Measurements from ENCODE around the gene SMAD3. TPM values are rescaled to one million over a fixed set of nuclear protein-coding genes. Genes with fewer than 3 reads are reported as not detected.

The SMAD3 gene
- total and polyA plus RNA-seq, 2 of the 4 experiments (the other 2 are of a cell fraction) = 71.0 to 177 TPM

DNA sequence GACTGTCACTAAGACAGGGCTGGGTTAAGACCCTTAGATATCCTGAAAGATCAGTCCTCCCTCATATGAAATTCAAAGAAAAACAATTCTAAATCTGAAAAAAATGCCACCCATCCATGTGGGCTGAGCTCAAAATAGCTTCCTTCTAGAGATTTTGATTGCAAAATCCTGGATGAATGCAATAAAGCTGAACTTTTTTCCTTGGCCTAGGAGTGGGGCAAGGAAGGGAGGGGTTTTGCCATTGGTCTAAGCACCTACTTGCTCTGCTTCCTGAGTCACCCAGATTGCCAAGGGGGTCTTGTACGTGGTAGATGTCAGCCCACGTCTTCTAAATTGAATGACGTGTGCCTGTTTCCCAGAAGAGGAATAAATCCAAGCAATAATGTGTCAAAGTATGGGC lies 15.3 kb upstream of the SMAD3 start:
- Histone ChIP-seq H3K36me3 (ENCODE audit: control insufficient read depth, insufficient read depth, low read length) (no peaks in the 10 kb centered on the region), H3K27me3 (ENCODE audit: control insufficient read depth, insufficient read depth, low read length) (no peaks in the 10 kb centered on the region), H3K4me2 (ENCODE audit: low read depth, low read length) (peak overlapping the region; percentile 41), H3K56ac (ENCODE audit: extremely low read depth, insufficient read depth, low read length) (peak overlapping the region; percentile 91), H3K14ac (replicated peaks; ENCODE audit: low read depth, low read length) (peak overlapping the region; percentile 98), H4K20me1 (ENCODE audit: insufficient read depth, low read length) (no peaks in the 10 kb centered on the region), H2BK5ac (ENCODE audit: low read depth, low read length, poor library complexity, severe bottlenecking) (peak overlapping the region; percentile 98), H4K5ac (ENCODE audit: low read depth, low read length) (peak overlapping the region; percentile 98), H3K4me1 (ENCODE audit: control insufficient read depth, insufficient read depth, low read length) (peaks cover 34% of the 10 kb centered on the region), H4K8ac (ENCODE audit: low read depth in 2 of 2, low read length in 2 of 2) (peak overlapping the region; percentile 86 to 97), H3K79me1 (ENCODE audit: low read depth in 1 of 2, low read length in 2 of 2) (peaks cover 13 to 34% of the 10 kb centered on the region in 2 experiments), H3K23ac (ENCODE audit: low read depth, low read length) (peak overlapping the region; percentile 97), H2BK15ac (ENCODE audit: low read depth, low read length) (peak overlapping the region; percentile 97; the same call in 2 of the 3 replicates), H3K4ac (ENCODE audit: low read depth, low read length) (peak overlapping the region; percentile 100), H3K18ac (ENCODE audit: low read depth, low read length) (peak overlapping the region; percentile 98), H3K9me1 (ENCODE audit: insufficient read depth, low read length) (peaks cover 27% of the 10 kb centered on the region), H4K91ac (ENCODE audit: insufficient read depth, low read depth, low read length) (peak overlapping the region; percentile 100), H3K9me3 (ENCODE audit: control insufficient read depth, insufficient read depth, low read length) (no peaks in the 10 kb centered on the region), H3K9ac (ENCODE audit: low read depth, low read length) (peak overlapping the region; percentile 36; the same call in 1 of the 2 replicates), H2AFZ (replicated peaks; ENCODE audit: low read length, poor library complexity) (peak overlapping the region; percentile 85), H3K4me3 (ENCODE audit: insufficient read depth, low read depth, low read length) (no peak overlapping the region), H2AK5ac (ENCODE audit: low read depth, low read length) (peak overlapping the region; percentile 99), H2BK120ac (ENCODE audit: low read depth, low read length) (peak overlapping the region; percentile 100), H2AK9ac (replicated peaks; ENCODE audit: low read depth, low read length, poor library complexity) (peak overlapping the region; percentile 29), H3K27ac (ENCODE audit: insufficient read depth, low read length) (peak overlapping the region; percentile 99), H2BK20ac (ENCODE audit: low read depth, low read length) (peak overlapping the region; percentile 99)
- in situ Hi-C loops (cut with MboI; ENCODE audit: low sequenced_read_pairs) (no loop called here), dilution Hi-C loops (cut with HindIII; ENCODE audit: low sequenced_read_pairs, unreplicated experiment) (no loop called here), intact Hi-C loops (cut with micrococcal nuclease) (no loop called here)
- ATAC-seq (ENCODE audit: low read depth) (peak; percentile 19), DNase-seq (peak; percentile 55)
- ChIA-PET CTCF (interaction anchor here (0.9 kb wide), 1 partner anchor 12 kb away, joined by 3 read pairs; no protein-coding TSS in a partner anchor), POLR2A (ENCODE audit: unreplicated experiment) (interaction anchor here (0.9 kb wide), 1 partner anchor 16 kb away, joined by 3 read pairs; the partner anchor contains the start of gene SMAD3)
- TF ChIP-seq SMC3 (IDR thresholded peaks at IDR 0.05; ENCODE audit: low read depth, low read length) (no peak), CEBPB (IDR thresholded peaks at IDR 0.05; ENCODE audit: low read depth, low read length) (peak; percentile 91)
- no CpG with 5 or more reads among the region's 3 CpGs for WGBS, 2 experiments (ENCODE audit: extremely low coverage in 2 of 2, insufficient read length in 1 of 2)
- no TSS peak for BruUV-seq (replicated peaks)
